ENCODE measurements around the gene MPHOSPH6.

Gene MPHOSPH6

GRCh38 chr16:82108774-82109173 is 61.2 kb downstream of the MPHOSPH6 start:
- POLR2A ChIA-PET = no interaction called here
- H3K4me3 ChIP-seq (ENCODE audit: low read depth, low read length) = no peak overlapping the region
- DNase-seq (ENCODE audit: low read depth, low spot score) = no peak
- CTCF ChIA-PET = no interaction called here
- TF ChIP-seq CTCF (IDR thresholded peaks at IDR 0.05; ENCODE audit: insufficient read depth, low read length, missing control alignments) = no peak

GRCh38 chr16:82108100-82108499 is 61.9 kb downstream of the MPHOSPH6 start:
- no peak for TF ChIP-seq CTCF (IDR thresholded peaks at IDR 0.05; ENCODE audit: insufficient read depth, low read length, missing control alignments)
- no peak for DNase-seq (ENCODE audit: low read depth, low spot score)
- ChIA-PET CTCF (no interaction called here), POLR2A (no interaction called here)
- H3K4me3 ChIP-seq (ENCODE audit: low read depth, low read length) = no peak overlapping the region

GRCh38 chr16:82105107-82105506 is 64.9 kb downstream of the MPHOSPH6 start:
- ChIA-PET CTCF (no interaction called here), POLR2A (no interaction called here)
- no peak for DNase-seq (ENCODE audit: low read depth, low spot score)
- no peak overlapping the region for H3K4me3 ChIP-seq (ENCODE audit: low read depth, low read length)
- TF ChIP-seq CTCF (IDR thresholded peaks at IDR 0.05; ENCODE audit: insufficient read depth, low read length, missing control alignments) = no peak
